WTC11 (cell line): Measurements from ENCODE around the gene MYH14.

Source experiments
- CREB1 ChIP-seq: sonication (generic); formaldehyde crosslinking; IDR thresholded peaks from 2 replicates; pipeline ENCODE4 v1.8.0; 2023; ENCODE audit warnings: mild to moderate bottlenecking, missing genetic modification reagents
- CTCF ChIP-seq: fragments of 200-600 bp; IDR thresholded peaks from 2 replicates; pipeline ENCODE4 v1.8.0; 2022; ENCODE audit warnings: antibody characterized with exemption
- ELF4 ChIP-seq: sonication (generic); formaldehyde crosslinking; IDR thresholded peaks from 2 replicates; pipeline ENCODE4 v1.8.1; 2022; ENCODE audit warnings: low read depth, mild to moderate bottlenecking, moderate library complexity, missing genetic modification reagents
- ESRRA ChIP-seq: sonication (generic); formaldehyde crosslinking; IDR thresholded peaks from 2 replicates; pipeline ENCODE4 v1.8.1; 2022; ENCODE audit warnings: mild to moderate bottlenecking, missing genetic modification reagents, borderline replicate concordance
- FOXP1 ChIP-seq: sonication (generic); formaldehyde crosslinking; IDR thresholded peaks from 2 replicates; pipeline ENCODE4 v1.8.0; 2022; ENCODE audit warnings: missing genetic modification reagents, mild to moderate bottlenecking, moderate library complexity, borderline replicate concordance
- JUN ChIP-seq: sonication (generic); formaldehyde crosslinking; IDR thresholded peaks from 2 replicates; pipeline ENCODE4 v1.8.0; 2023; ENCODE audit warnings: mild to moderate bottlenecking, missing genetic modification reagents
- KAT7 ChIP-seq: sonication (generic); formaldehyde crosslinking; IDR thresholded peaks from 2 replicates; pipeline ENCODE4 v1.8.1; 2023; ENCODE audit warnings: missing genetic modification reagents, mild to moderate bottlenecking, borderline replicate concordance
- NFE2L1 ChIP-seq: sonication (generic); formaldehyde crosslinking; IDR thresholded peaks from 2 replicates; pipeline ENCODE4 v1.8.1; 2023; ENCODE audit warnings: missing genetic modification reagents
- USF2 ChIP-seq: sonication (generic); formaldehyde crosslinking; IDR thresholded peaks from 2 replicates; pipeline ENCODE4 v1.8.1; 2023; ENCODE audit warnings: mild to moderate bottlenecking, missing genetic modification reagents, moderate library complexity
- ZNF232 ChIP-seq: sonication (generic); formaldehyde crosslinking; IDR thresholded peaks from 2 replicates; pipeline ENCODE4 v1.8.0; 2022; ENCODE audit warnings: mild to moderate bottlenecking, missing genetic modification reagents
- ZNF317 ChIP-seq: sonication (generic); formaldehyde crosslinking; IDR thresholded peaks from 2 replicates; pipeline ENCODE4 v1.8.1; 2023; ENCODE audit warnings: low read depth, mild to moderate bottlenecking, moderate library complexity, missing genetic modification reagents, borderline replicate concordance

- no peak for TF ChIP-seq ZNF317
- no peak for TF ChIP-seq ZNF232 (CRISPR knock-in tag)
- peak; percentile 89 for TF ChIP-seq CTCF
- TF ChIP-seq CREB1 (CRISPR knock-in tag): no peak
- TF ChIP-seq KAT7 (CRISPR knock-in tag): no peak
- TF ChIP-seq NFE2L1 (CRISPR knock-in tag): no peak
- TF ChIP-seq ESRRA (CRISPR knock-in tag): no peak
- TF ChIP-seq USF2 (CRISPR knock-in tag): no peak
- no peak for TF ChIP-seq FOXP1 (CRISPR knock-in tag)
- no peak for TF ChIP-seq JUN (CRISPR knock-in tag)
- no peak for TF ChIP-seq ELF4 (CRISPR knock-in tag)
Observed at GRCh38 chr19:50258918-50259372, 55.5 kb downstream of the MYH14 start.
